Mesenchymal stem cell (in vitro differentiated cells and primary cell): ENCODE results near the gene NACAD. TPM values are rescaled to one million over a fixed set of nuclear protein-coding genes. Genes with fewer than 3 reads are reported as not detected.
A peak's percentile ranks its signal among the peaks of the same experiment; 100 is the strongest.

Experiments used
- DNase-seq: peaks from one replicate; pipeline ENCODE4 v3.0.0-alpha.2; 2013
- H2AFZ ChIP-seq: one replicate; pipeline ENCODE4 v1.6.1; 2013; ENCODE audit warnings: low read depth, mild to moderate bottlenecking, control low read depth, inconsistent platforms, low read length, moderate library complexity
- H2AK5ac ChIP-seq: 2 replicates; pipeline ENCODE4 v1.6.1; 2013; ENCODE audit warnings: low read length, moderate library complexity, mild to moderate bottlenecking, inconsistent platforms; ENCODE audit not compliant: severe bottlenecking
- H2BK120ac ChIP-seq: one replicate; pipeline ENCODE4 v1.6.1; 2013; ENCODE audit warnings: low read depth, mild to moderate bottlenecking, inconsistent platforms, low read length, moderate library complexity
- H2BK12ac ChIP-seq, 2 experiments: one replicate each; pipeline ENCODE4 v1.6.1; 2013; ENCODE audit warnings: inconsistent platforms in 2 of 2, low read length in 2 of 2, mild to moderate bottlenecking in 2 of 2, moderate library complexity in 2 of 2, control low read depth in 1 of 2
- H2BK15ac ChIP-seq: one replicate; pipeline ENCODE4 v1.6.1; 2013; ENCODE audit warnings: mild to moderate bottlenecking, low read depth, inconsistent platforms; ENCODE audit not compliant: poor library complexity, severe bottlenecking
- H2BK5ac ChIP-seq: 2 replicates; pipeline ENCODE4 v1.6.1; 2013; ENCODE audit warnings: low read depth, mild to moderate bottlenecking, low read length, control low read depth, inconsistent platforms; ENCODE audit not compliant: poor library complexity, severe bottlenecking
- H3K14ac ChIP-seq, 2 experiments: one replicate each; pipeline ENCODE4 v1.6.1; 2013; ENCODE audit warnings: inconsistent platforms in 2 of 2, low read length in 2 of 2, control low read depth in 1 of 2, mild to moderate bottlenecking in 1 of 2, moderate library complexity in 1 of 2
- H3K18ac ChIP-seq, 2 experiments: one replicate each; pipeline ENCODE4 v1.6.1; 2013; ENCODE audit warnings: inconsistent platforms in 2 of 2, low read length in 2 of 2, control low read depth in 1 of 2, low read depth in 1 of 2, mild to moderate bottlenecking in 1 of 2
- H3K23ac ChIP-seq, 2 experiments: one replicate each; pipeline ENCODE4 v1.6.1; 2013; ENCODE audit warnings: inconsistent platforms in 2 of 2, low read length in 2 of 2, mild to moderate bottlenecking in 2 of 2, moderate library complexity in 2 of 2, control low read depth in 1 of 2
- H3K27ac ChIP-seq: 2 replicates; pipeline ENCODE4 v1.5.1; 2013; ENCODE audit warnings: mild to moderate bottlenecking, moderate library complexity, low read length, control low read depth, inconsistent platforms; ENCODE audit not compliant: poor library complexity, severe bottlenecking
- H3K27me3 ChIP-seq, 2 experiments: 2 replicates each; pipeline versions ENCODE4 v1.6.1 to v1.7.0; 2013; ENCODE audit warnings: low read length in 2 of 2, mild to moderate bottlenecking in 2 of 2, moderate library complexity in 2 of 2, control low read depth in 1 of 2, inconsistent platforms in 1 of 2; ENCODE audit not compliant: control insufficient read depth in 1 of 2, insufficient read depth in 1 of 2
- H3K36me3 ChIP-seq, 2 experiments: 2 replicates each; pipeline versions ENCODE4 v1.6.1 to v1.7.0; 2013; ENCODE audit warnings: low read length in 2 of 2, control low read depth in 1 of 2, inconsistent platforms in 1 of 2, low read depth in 1 of 2, mild to moderate bottlenecking in 1 of 2; ENCODE audit not compliant: insufficient read depth in 2 of 2, control insufficient read depth in 1 of 2
- H3K4ac ChIP-seq, 2 experiments: one replicate each; pipeline ENCODE4 v1.6.1; 2013; ENCODE audit warnings: inconsistent platforms in 2 of 2, low read length in 2 of 2, mild to moderate bottlenecking in 2 of 2, moderate library complexity in 2 of 2, control low read depth in 1 of 2, low read depth in 1 of 2
- H3K4me1 ChIP-seq: 2 replicates; pipeline ENCODE4 v1.6.1; 2013; ENCODE audit warnings: low read depth, low read length, control low read depth; ENCODE audit not compliant: control insufficient read depth, insufficient read depth
- H3K4me2 ChIP-seq: 2 replicates; pipeline ENCODE4 v1.6.1; 2013; ENCODE audit warnings: low read length, mild to moderate bottlenecking, inconsistent platforms; ENCODE audit not compliant: poor library complexity, severe bottlenecking
- H3K4me3 ChIP-seq, 2 experiments: 2 replicates each; pipeline versions ENCODE4 v1.5.1 to v1.7.0; 2013; ENCODE audit warnings: low read length in 2 of 2, mild to moderate bottlenecking in 2 of 2, control low read depth in 1 of 2, low read depth in 1 of 2; ENCODE audit not compliant: insufficient read depth in 1 of 2
- H3K79me1 ChIP-seq: replicated peaks from 2 replicates; pipeline ENCODE4 v1.6.1; 2013; ENCODE audit warnings: mild to moderate bottlenecking, control low read depth, low read length, inconsistent platforms; ENCODE audit not compliant: poor library complexity, severe bottlenecking
- H3K9ac ChIP-seq: 2 replicates; pipeline ENCODE4 v1.7.0; 2013; ENCODE audit warnings: mild to moderate bottlenecking, low read length, moderate library complexity
- H3K9me3 ChIP-seq: 2 replicates; pipeline ENCODE4 v1.7.0; 2013; ENCODE audit warnings: mild to moderate bottlenecking, low read length; ENCODE audit not compliant: control insufficient read depth
- H4K8ac ChIP-seq: one replicate; pipeline ENCODE4 v1.6.1; 2013; ENCODE audit warnings: inconsistent platforms, mild to moderate bottlenecking, low read length, moderate library complexity
- H4K91ac ChIP-seq: one replicate; pipeline ENCODE4 v1.6.1; 2013; ENCODE audit warnings: mild to moderate bottlenecking, low read length, inconsistent platforms
- WGBS: methylation state at CpG from one replicate; pipeline ENCODE4 v1.1.7; 2013; ENCODE audit warnings: mixed read lengths; 5-methylcytosine and 5-hydroxymethylcytosine counted together
- polyA plus RNA-seq, 2 experiments: library from polyadenylated mRNA; stranded (reverse); fragments of 200-250 nt; gene quantifications; one replicate each; pipeline ENCODE4 v1.2.3, GENCODE V29; 2013

The NACAD gene, protein sequence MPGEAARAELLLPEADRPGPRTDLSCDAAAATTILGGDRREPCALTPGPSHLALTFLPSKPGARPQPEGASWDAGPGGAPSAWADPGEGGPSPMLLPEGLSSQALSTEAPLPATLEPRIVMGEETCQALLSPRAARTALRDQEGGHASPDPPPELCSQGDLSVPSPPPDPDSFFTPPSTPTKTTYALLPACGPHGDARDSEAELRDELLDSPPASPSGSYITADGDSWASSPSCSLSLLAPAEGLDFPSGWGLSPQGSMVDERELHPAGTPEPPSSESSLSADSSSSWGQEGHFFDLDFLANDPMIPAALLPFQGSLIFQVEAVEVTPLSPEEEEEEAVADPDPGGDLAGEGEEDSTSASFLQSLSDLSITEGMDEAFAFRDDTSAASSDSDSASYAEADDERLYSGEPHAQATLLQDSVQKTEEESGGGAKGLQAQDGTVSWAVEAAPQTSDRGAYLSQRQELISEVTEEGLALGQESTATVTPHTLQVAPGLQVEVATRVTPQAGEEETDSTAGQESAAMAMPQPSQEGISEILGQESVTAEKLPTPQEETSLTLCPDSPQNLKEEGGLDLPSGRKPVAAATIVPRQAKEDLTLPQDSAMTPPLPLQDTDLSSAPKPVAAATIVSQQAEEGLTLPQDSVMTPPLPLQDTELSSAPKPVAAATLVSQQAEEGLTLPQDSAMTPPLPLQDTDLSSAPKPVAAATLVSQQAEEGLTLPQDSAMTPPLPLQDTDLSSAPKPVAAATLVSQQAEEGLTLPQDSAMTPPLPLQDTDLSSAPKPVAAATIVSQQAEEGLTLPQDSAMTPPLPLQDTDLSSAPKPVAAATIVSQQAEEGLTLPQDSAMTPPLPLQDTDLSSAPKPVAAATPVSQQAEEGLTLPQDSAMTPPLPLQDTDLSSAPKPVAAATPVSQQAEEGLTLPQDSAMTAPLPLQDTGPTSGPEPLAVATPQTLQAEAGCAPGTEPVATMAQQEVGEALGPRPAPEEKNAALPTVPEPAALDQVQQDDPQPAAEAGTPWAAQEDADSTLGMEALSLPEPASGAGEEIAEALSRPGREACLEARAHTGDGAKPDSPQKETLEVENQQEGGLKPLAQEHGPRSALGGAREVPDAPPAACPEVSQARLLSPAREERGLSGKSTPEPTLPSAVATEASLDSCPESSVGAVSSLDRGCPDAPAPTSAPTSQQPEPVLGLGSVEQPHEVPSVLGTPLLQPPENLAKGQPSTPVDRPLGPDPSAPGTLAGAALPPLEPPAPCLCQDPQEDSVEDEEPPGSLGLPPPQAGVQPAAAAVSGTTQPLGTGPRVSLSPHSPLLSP (N-terminal part only)
- polyA plus RNA-seq (2013, experiment 1 of 2), result 5.6 TPM
- 5.5 TPM for polyA plus RNA-seq (2013, experiment 2 of 2)

DNA sequence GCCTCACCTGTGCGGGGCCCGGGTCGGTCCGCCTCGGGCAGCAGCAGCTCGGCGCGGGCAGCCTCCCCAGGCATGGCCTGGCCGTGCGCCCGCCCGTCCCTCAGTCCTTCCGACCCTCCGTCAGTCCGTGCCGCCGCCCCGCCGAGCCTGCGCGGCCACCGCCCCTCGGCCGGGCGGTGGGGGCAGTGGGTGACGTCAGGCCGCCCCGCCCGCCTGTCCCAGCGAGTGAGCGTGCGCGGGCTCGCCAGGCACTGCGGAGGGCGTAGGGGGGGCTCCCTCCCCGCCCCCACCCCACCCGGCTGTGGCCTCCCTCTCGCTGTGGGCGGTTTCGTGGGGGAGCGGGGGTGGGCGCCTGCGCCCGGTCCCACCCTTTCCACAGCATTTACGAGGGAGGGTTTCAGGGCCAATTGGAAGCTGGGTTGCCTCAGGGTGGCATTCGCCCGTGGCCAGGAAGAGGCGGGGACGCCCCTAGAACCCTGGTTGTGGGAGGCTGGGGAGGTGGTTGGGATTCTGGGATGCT is at the start of gene NACAD:
Gene NACAD, minus strand, starts transcription at position 149 of the 520 bp plus-strand sequence. Its CDS starts 75 bp downstream, at position 74.
- H3K4me2 ChIP-seq, result peak within 1 kb of the TSS; percentile 86
- H4K91ac ChIP-seq, result no peak within 1 kb of the TSS
- H3K27me3 ChIP-seq, result peaks cover 0 to 10% of the 10 kb centered on the region in 2 experiments
- H4K8ac ChIP-seq, result peak within 1 kb of the TSS; percentile 83
- no peak within 1 kb of the TSS for H2BK120ac ChIP-seq
- peak within 1 kb of the TSS in 1 of 2 experiments; percentile 30 for H3K14ac ChIP-seq
- H3K36me3 ChIP-seq, result peaks cover 0 to 19% of the 10 kb centered on the region in 2 experiments
- H3K4me1 ChIP-seq, result peaks cover 20% of the 10 kb centered on the region
- H3K4ac ChIP-seq, result peak within 1 kb of the TSS in 1 of 2 experiments; percentile 7
- peak within 1 kb of the TSS; percentile 60 for H2AFZ ChIP-seq
- H3K9ac ChIP-seq, result peak within 1 kb of the TSS; percentile 59
- no peak for DNase-seq
- H3K9me3 ChIP-seq, result no peaks in the 10 kb centered on the region
- no peak within 1 kb of the TSS for H2BK5ac ChIP-seq
- H3K27ac ChIP-seq, result no peak within 1 kb of the TSS
- H3K79me1 ChIP-seq, result peaks cover 8% of the 10 kb centered on the region
- H3K18ac ChIP-seq, result peak within 1 kb of the TSS; percentile 29 to 60
- H2AK5ac ChIP-seq, result no peak within 1 kb of the TSS
- WGBS, result under 1% methylated on average over 32 of the region's 50 CpGs
- H2BK15ac ChIP-seq, result no peak within 1 kb of the TSS
- peak within 1 kb of the TSS; percentile 66 to 75 for H3K4me3 ChIP-seq
- no peak within 1 kb of the TSS for H2BK12ac ChIP-seq
- H3K23ac ChIP-seq, result peak within 1 kb of the TSS in 1 of 2 experiments; percentile 40

DNA sequence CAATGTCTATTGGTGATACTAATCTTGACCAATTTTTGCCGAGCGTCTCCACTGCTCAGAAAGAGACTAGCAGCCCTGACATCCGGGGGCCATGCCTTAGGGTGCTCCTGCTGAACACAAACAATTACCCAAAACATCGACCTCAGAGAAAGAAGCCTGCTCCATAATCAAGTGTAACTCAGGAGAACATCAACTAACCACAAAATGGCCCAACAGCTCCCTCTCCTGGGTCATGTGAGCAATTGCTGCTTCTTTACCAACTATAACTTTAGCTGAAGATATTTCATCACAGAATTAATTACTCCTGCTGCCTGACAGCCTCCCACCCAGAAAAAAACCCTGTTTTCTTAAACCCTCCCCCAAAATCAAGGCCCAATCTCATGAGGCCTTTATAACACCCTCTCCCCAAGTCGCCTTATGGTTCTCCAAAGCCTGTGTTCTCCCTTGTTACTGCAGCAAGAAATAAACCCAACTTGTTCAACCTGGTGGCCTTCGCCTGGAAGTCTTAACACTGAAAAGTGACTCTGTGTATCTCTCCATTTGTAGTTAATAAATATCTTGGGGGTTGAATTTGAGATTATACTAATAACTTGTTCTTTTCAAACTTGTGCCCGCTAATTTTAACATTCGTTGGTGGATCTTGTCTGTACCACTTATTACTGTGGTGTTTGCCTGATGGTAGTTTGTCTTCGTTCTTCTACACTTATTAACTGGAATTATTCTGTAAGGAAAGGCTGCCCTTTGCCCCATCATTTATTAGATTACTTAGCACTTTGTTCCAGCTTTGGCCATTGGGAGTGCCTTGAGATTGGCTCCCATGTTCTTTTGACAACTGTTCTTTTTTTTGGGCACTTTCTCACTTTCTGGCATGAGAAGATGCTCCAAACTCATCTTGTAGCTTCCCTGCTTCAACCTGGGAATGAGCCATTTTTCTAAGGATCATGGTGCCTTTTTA is 47.6 kb upstream of the NACAD start:
- H2BK12ac ChIP-seq, result no peak overlapping the region
- H3K79me1 ChIP-seq, result no peaks in the 10 kb centered on the region
- H3K4me3 ChIP-seq, result no peak overlapping the region
- no peak overlapping the region for H4K8ac ChIP-seq
- H3K14ac ChIP-seq, result no peak overlapping the region
- no peak overlapping the region for H4K91ac ChIP-seq
- no peaks in the 10 kb centered on the region for H3K36me3 ChIP-seq
- no peak overlapping the region for H3K18ac ChIP-seq
- H3K9me3 ChIP-seq, result no peaks in the 10 kb centered on the region
- no peak overlapping the region for H3K4me2 ChIP-seq
- no peak overlapping the region for H2BK5ac ChIP-seq
- H2BK120ac ChIP-seq, result no peak overlapping the region
- peak; percentile 78 for DNase-seq
- no peak overlapping the region for H2AFZ ChIP-seq
- no peak overlapping the region for H3K23ac ChIP-seq
- no peaks in the 10 kb centered on the region for H3K4me1 ChIP-seq
- 55% methylated on average over 9 of the region's 9 CpGs for WGBS
- peaks cover 26 to 47% of the 10 kb centered on the region in 2 experiments for H3K27me3 ChIP-seq
- H3K27ac ChIP-seq, result no peak overlapping the region
- no peak overlapping the region for H2BK15ac ChIP-seq
- no peak overlapping the region for H3K4ac ChIP-seq
- no peak overlapping the region for H3K9ac ChIP-seq
- H2AK5ac ChIP-seq, result no peak overlapping the region

DNA sequence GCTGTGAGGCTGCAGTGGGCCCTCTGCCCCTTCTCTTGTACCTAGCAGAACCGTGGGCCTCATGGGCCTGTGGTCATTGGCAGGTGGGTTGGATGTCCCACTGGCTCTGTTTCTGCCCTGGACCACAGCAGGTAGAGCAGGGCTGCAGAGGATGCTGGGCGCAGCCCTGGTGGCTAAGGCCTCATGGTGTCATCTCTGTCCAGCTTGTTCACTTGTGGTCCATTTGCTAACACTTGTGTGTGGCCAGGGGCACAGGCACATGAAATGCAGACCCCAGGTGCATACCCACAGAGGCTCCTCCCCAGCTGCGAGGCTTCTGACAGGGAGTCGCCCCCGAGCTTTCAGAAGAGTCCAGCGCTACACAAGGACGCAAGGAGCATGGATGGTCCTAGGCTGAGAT is 45.1 kb upstream of the NACAD start:
- H4K91ac ChIP-seq, result no peak overlapping the region
- no peak overlapping the region for H2BK12ac ChIP-seq
- H3K27ac ChIP-seq, result no peak overlapping the region
- no peak overlapping the region for H3K18ac ChIP-seq
- no peak overlapping the region for H4K8ac ChIP-seq
- peaks cover 23 to 48% of the 10 kb centered on the region in 2 experiments for H3K27me3 ChIP-seq
- H3K36me3 ChIP-seq, result no peaks in the 10 kb centered on the region
- no peak overlapping the region for H2BK120ac ChIP-seq
- H2AK5ac ChIP-seq, result no peak overlapping the region
- no peak overlapping the region for H3K14ac ChIP-seq
- no peaks in the 10 kb centered on the region for H3K9me3 ChIP-seq
- no peak overlapping the region for H2BK5ac ChIP-seq
- no peak overlapping the region for H2AFZ ChIP-seq
- no peaks in the 10 kb centered on the region for H3K79me1 ChIP-seq
- WGBS, result 88% methylated on average over 7 of the region's 7 CpGs
- H3K4me3 ChIP-seq, result no peak overlapping the region
- H2BK15ac ChIP-seq, result no peak overlapping the region
- DNase-seq, result no peak
- H3K4me1 ChIP-seq, result no peaks in the 10 kb centered on the region
- H3K4me2 ChIP-seq, result no peak overlapping the region
- H3K9ac ChIP-seq, result no peak overlapping the region
- no peak overlapping the region for H3K4ac ChIP-seq
- no peak overlapping the region for H3K23ac ChIP-seq
